ENCODE measurements around the gene PPP1R10. TPM values are rescaled to one million over a fixed set of nuclear protein-coding genes. Genes with fewer than 3 reads are reported as not detected.
A peak's percentile ranks its signal among the peaks of the same experiment; 100 is the strongest.

PPP1R10 gene
- total RNA-seq, 2 experiments from 2014 or later = 96.1 to 103 TPM

- Mint-ChIP-seq H3K27me3 (no peaks in the 10 kb centered on the region), H3K27ac (peak overlapping the region; percentile 96), H3K4me3 (peak overlapping the region; percentile 91), H3K9me3 (no peaks in the 10 kb centered on the region), H3K4me1 (peaks cover 51% of the 10 kb centered on the region), H3K36me3 (ENCODE audit: low read depth) (peaks cover 77% of the 10 kb centered on the region)
- POLR2A ChIA-PET = interaction anchor here (0.7 to 4.8 kb wide), 36 partner anchors 9 to 549 kb away, joined by 3 to 97 read pairs (median 6); partner anchors contain the start of genes ABCF1, ATAT1, C6orf136 and DHX16
- CTCF ChIA-PET = interaction anchor here (0.9 to 4.2 kb wide), 10 partner anchors 19 to 115 kb away, joined by 3 to 37 read pairs (median 8); partner anchors contain the start of genes DHX16 and MDC1
- no peak for DNase-seq
Observed at GRCh38 chr6:30615958-30616810, 859 bp downstream of the PPP1R10 start.

GRCh38 chr6:30615219-30615957 lies 1.7 kb downstream of the PPP1R10 start:
- Mint-ChIP-seq H3K4me3 (peak overlapping the region; percentile 91), H3K4me1 (peaks cover 58% of the 10 kb centered on the region), H3K27me3 (no peaks in the 10 kb centered on the region), H3K36me3 (ENCODE audit: low read depth) (peaks cover 77% of the 10 kb centered on the region), H3K27ac (peak overlapping the region; percentile 96), H3K9me3 (no peaks in the 10 kb centered on the region)
- POLR2A ChIA-PET = interaction anchor here (0.6 to 4.8 kb wide), 48 partner anchors 8 to 879 kb away, joined by 3 to 97 read pairs (median 4); partner anchors contain the start of genes ABCF1, ATAT1, C6orf136 and DHX16
- CTCF ChIA-PET = interaction anchor here (0.6 to 4.2 kb wide), 20 partner anchors 13 to 856 kb away, joined by 3 to 37 read pairs (median 4); partner anchors contain the start of genes DHX16 and MDC1
- peak; percentile 43 for DNase-seq

- Mint-ChIP-seq H3K36me3 (ENCODE audit: low read depth) (peaks cover 78% of the 10 kb centered on the region), H3K9me3 (no peaks in the 10 kb centered on the region)
Observed at GRCh38 chr6:30614843-30615218, 2.2 kb downstream of the PPP1R10 start.

GRCh38 chr6:30614044-30614842 lies 2.8 kb downstream of the PPP1R10 start:
- Mint-ChIP-seq H3K4me1 (peaks cover 63% of the 10 kb centered on the region), H3K9me3 (no peaks in the 10 kb centered on the region), H3K4me3 (peak overlapping the region; percentile 91), H3K27ac (peak overlapping the region; percentile 96), H3K36me3 (ENCODE audit: low read depth) (peaks cover 78% of the 10 kb centered on the region), H3K27me3 (no peaks in the 10 kb centered on the region)
- POLR2A ChIA-PET = interaction anchor here (0.6 to 4.8 kb wide), 39 partner anchors 9 to 880 kb away, joined by 3 to 97 read pairs (median 5); partner anchors contain the start of genes ABCF1, ATAT1, C6orf136 and DHX16
- DNase-seq = no peak
- CTCF ChIA-PET = interaction anchor here (0.6 to 4.2 kb wide), 21 partner anchors 11 to 855 kb away, joined by 3 to 37 read pairs (median 7); partner anchors contain the start of genes DHX16 and MDC1

More at GRCh38 chr6:30614843-30615218, 2.2 kb downstream of the PPP1R10 start:
- Mint-ChIP-seq H3K27me3 (no peaks in the 10 kb centered on the region), H3K4me1 (peaks cover 63% of the 10 kb centered on the region), H3K4me3 (peak overlapping the region; percentile 91), H3K27ac (peak overlapping the region; percentile 96)
- CTCF ChIA-PET = interaction anchor here (0.6 to 4.2 kb wide), 17 partner anchors 12 to 856 kb away, joined by 3 to 37 read pairs (median 5); partner anchors contain the start of genes DHX16 and MDC1
- DNase-seq = peak; percentile 88
- POLR2A ChIA-PET = interaction anchor here (0.6 to 4.8 kb wide), 39 partner anchors 9 to 880 kb away, joined by 3 to 97 read pairs (median 5); partner anchors contain the start of genes ABCF1, ATAT1, C6orf136 and DHX16

GRCh38 chr6:30613251-30614043 lies 3.6 kb downstream of the PPP1R10 start:
- CTCF ChIA-PET = interaction anchor here (1.2 to 4.2 kb wide), 12 partner anchors 16 to 131 kb away, joined by 3 to 37 read pairs (median 5); partner anchors contain the start of genes DHX16 and FLOT1
- no peaks in the 10 kb centered on the region for H3K9me3 Mint-ChIP-seq
- peak overlapping the region; percentile 91 for H3K4me3 Mint-ChIP-seq

GRCh38 chr6:30612687-30613248 lies 4.3 kb downstream of the PPP1R10 start:
- H3K9me3 Mint-ChIP-seq = no peaks in the 10 kb centered on the region
- peak overlapping the region; percentile 73 for H3K27ac Mint-ChIP-seq
- no peak overlapping the region for H3K4me3 Mint-ChIP-seq
- H3K4me1 Mint-ChIP-seq = peaks cover 61% of the 10 kb centered on the region
- no peak for DNase-seq
- H3K27me3 Mint-ChIP-seq = no peaks in the 10 kb centered on the region
- H3K36me3 Mint-ChIP-seq (ENCODE audit: low read depth) = peaks cover 84% of the 10 kb centered on the region
- CTCF ChIA-PET = interaction anchor here (1.2 to 4.2 kb wide), 11 partner anchors 15 to 131 kb away, joined by 3 to 37 read pairs (median 5); partner anchors contain the start of genes DHX16 and FLOT1
- POLR2A ChIA-PET = interaction anchor here (0.8 to 4.8 kb wide), 20 partner anchors 15 to 400 kb away, joined by 3 to 97 read pairs (median 4); partner anchors contain the start of genes ABCF1, C6orf136, GNL1 and MDC1

More at GRCh38 chr6:30613251-30614043, 3.6 kb downstream of the PPP1R10 start:
- Mint-ChIP-seq H3K4me1 (peaks cover 63% of the 10 kb centered on the region), H3K36me3 (ENCODE audit: low read depth) (peaks cover 81% of the 10 kb centered on the region), H3K27me3 (no peaks in the 10 kb centered on the region), H3K27ac (peak overlapping the region; percentile 73)
- no peak for DNase-seq
- POLR2A ChIA-PET = interaction anchor here (0.8 to 4.8 kb wide), 20 partner anchors 15 to 400 kb away, joined by 3 to 97 read pairs (median 4); partner anchors contain the start of genes ABCF1, C6orf136, DHX16 and GNL1

GRCh38 chr6:30612213-30612612 lies 4.8 kb downstream of the PPP1R10 start:
- POLR2A ChIA-PET = interaction anchor here (0.9 to 4.8 kb wide), 10 partner anchors 14 to 130 kb away, joined by 3 to 97 read pairs (median 6); partner anchors contain the start of genes ABCF1, C6orf136, GNL1 and PRR3
- CTCF ChIA-PET = interaction anchor here (0.7 to 4.2 kb wide), 9 partner anchors 14 to 130 kb away, joined by 3 to 37 read pairs (median 10); no protein-coding TSS in a partner anchor
- DNase-seq = no peak
- no peak overlapping the region for H3K27ac Mint-ChIP-seq
- H3K9me3 Mint-ChIP-seq = no peaks in the 10 kb centered on the region
- peaks cover 88% of the 10 kb centered on the region for H3K36me3 Mint-ChIP-seq (ENCODE audit: low read depth)
- no peaks in the 10 kb centered on the region for H3K27me3 Mint-ChIP-seq
- H3K4me1 Mint-ChIP-seq = peaks cover 65% of the 10 kb centered on the region
- no peak overlapping the region for H3K4me3 Mint-ChIP-seq

GRCh38 chr6:30611856-30612194 lies 5.2 kb downstream of the PPP1R10 start:
- CTCF ChIA-PET = interaction anchor here (0.7 to 4.2 kb wide), 6 partner anchors 14 to 130 kb away, joined by 3 to 37 read pairs (median 16); no protein-coding TSS in a partner anchor
- H3K27me3 Mint-ChIP-seq = no peaks in the 10 kb centered on the region
- no peak overlapping the region for H3K27ac Mint-ChIP-seq
- H3K9me3 Mint-ChIP-seq = no peaks in the 10 kb centered on the region
- H3K4me1 Mint-ChIP-seq = peaks cover 65% of the 10 kb centered on the region
- no peak for DNase-seq
- POLR2A ChIA-PET = interaction anchor here (0.9 to 4.8 kb wide), 3 partner anchors 14 to 118 kb away, joined by 3 to 97 read pairs (median 87); partner anchors contain the start of gene TUBB
- H3K36me3 Mint-ChIP-seq (ENCODE audit: low read depth) = peaks cover 84% of the 10 kb centered on the region
- H3K4me3 Mint-ChIP-seq = no peak overlapping the region

GRCh38 chr6:30611150-30611855 lies 5.7 kb downstream of the PPP1R10 start:
- ChIA-PET POLR2A (interaction anchor here (1.0 to 4.8 kb wide), 7 partner anchors 10 to 108 kb away, joined by 3 to 97 read pairs (median 6); partner anchors contain the start of genes ABCF1 and PRR3), CTCF (interaction anchor here (0.7 to 2.7 kb wide), 5 partner anchors 14 to 127 kb away, joined by 3 to 14 read pairs (median 7); no protein-coding TSS in a partner anchor)
- peaks cover 84% of the 10 kb centered on the region for H3K36me3 Mint-ChIP-seq (ENCODE audit: low read depth)
- no peaks in the 10 kb centered on the region for H3K9me3 Mint-ChIP-seq
- peak overlapping the region; percentile 24 for H3K27ac Mint-ChIP-seq
- no peak overlapping the region for H3K4me3 Mint-ChIP-seq
- peaks cover 67% of the 10 kb centered on the region for H3K4me1 Mint-ChIP-seq
- DNase-seq = no peak
- no peaks in the 10 kb centered on the region for H3K27me3 Mint-ChIP-seq

- CTCF ChIA-PET = interaction anchor here (0.9 to 1.9 kb wide), 4 partner anchors 13 to 126 kb away, joined by 4 to 9 read pairs (median 6); no protein-coding TSS in a partner anchor
- Mint-ChIP-seq H3K27me3 (no peaks in the 10 kb centered on the region), H3K27ac (no peak overlapping the region), H3K4me3 (no peak overlapping the region), H3K4me1 (peaks cover 70% of the 10 kb centered on the region), H3K9me3 (no peaks in the 10 kb centered on the region), H3K36me3 (ENCODE audit: low read depth) (peaks cover 84% of the 10 kb centered on the region)
- no peak for DNase-seq
- POLR2A ChIA-PET = interaction anchor here (1.0 to 2.0 kb wide), 8 partner anchors 9 to 126 kb away, joined by 3 to 8 read pairs (median 5); partner anchors contain the start of genes ABCF1 and PRR3
Observed at GRCh38 chr6:30610065-30610464, 7.0 kb downstream of the PPP1R10 start.

Measured in activated CD4-positive, alpha-beta memory T cell treated with anti-CD3 and anti-CD28 coated beads, Interleukin-2, amount 10 ng/mL, durations not matched to agents 7 days and 5 days (primary cell).